WERI-Rb-1 (cell line): ENCODE results near the gene GPBP1.

Experiments used
- DNase-seq: peaks from one replicate; pipeline ENCODE4 v3.0.0-alpha.2; 2020
- H3K27ac ChIP-seq: fragments of 250-450 bp; sonication (Bioruptor Pico); 2 replicates; pipeline ENCODE4 v1.5.1; 2020; ENCODE audit warnings: mild to moderate bottlenecking, moderate library complexity
- H3K27me3 ChIP-seq: fragments of 250-450 bp; sonication (Bioruptor Pico); 2 replicates; pipeline ENCODE4 v1.5.1; 2021; ENCODE audit warnings: mild to moderate bottlenecking, low read depth, moderate library complexity; ENCODE audit not compliant: insufficient read depth, severe bottlenecking
- H3K36me3 ChIP-seq: fragments of 250-450 bp; sonication (Bioruptor Pico); 2 replicates; pipeline ENCODE4 v1.5.1; 2020; ENCODE audit warnings: mild to moderate bottlenecking, moderate library complexity
- H3K4me3 ChIP-seq: 2 replicates; pipeline ENCODE4 v1.5.1; 2011; ENCODE audit warnings: low read depth, mild to moderate bottlenecking, control low read depth, low read length
- H3K9me3 ChIP-seq: fragments of 250-450 bp; sonication (Bioruptor Pico); 2 replicates; pipeline ENCODE4 v1.5.1; 2021; ENCODE audit warnings: mild to moderate bottlenecking, moderate library complexity; ENCODE audit not compliant: severe bottlenecking
- CTCF ChIP-seq: IDR thresholded peaks from 2 replicates; pipeline ENCODE4 v1.5.1; 2011; ENCODE audit warnings: low read depth, mild to moderate bottlenecking, control low read depth, inconsistent platforms, low read length

The GPBP1 gene

GRCh38 chr5:57298295-57298984, 124.6 kb downstream of the GPBP1 start:
- DNase-seq: peak; percentile 80
- Histone ChIP-seq H3K27me3 (no peaks in the 10 kb centered on the region), H3K9me3 (no peaks in the 10 kb centered on the region), H3K4me3 (no peak overlapping the region), H3K27ac (no peak overlapping the region), H3K36me3 (no peaks in the 10 kb centered on the region)
- peak; percentile 67 for TF ChIP-seq CTCF

GRCh38 chr5:57298985-57299491, 125.2 kb downstream of the GPBP1 start:
- no peak overlapping the region for H3K27ac ChIP-seq
- H3K4me3 ChIP-seq: no peak overlapping the region
- H3K27me3 ChIP-seq: no peaks in the 10 kb centered on the region
- DNase-seq: peak; percentile 31
- TF ChIP-seq CTCF: peak; percentile 42; the same call in 1 of the 2 replicates
- no peaks in the 10 kb centered on the region for H3K36me3 ChIP-seq
- no peaks in the 10 kb centered on the region for H3K9me3 ChIP-seq

GRCh38 chr5:57299986-57300385, 126.1 kb downstream of the GPBP1 start:
- H3K27ac ChIP-seq: no peak overlapping the region
- no peak for TF ChIP-seq CTCF
- H3K27me3 ChIP-seq: no peaks in the 10 kb centered on the region
- no peak for DNase-seq
- H3K4me3 ChIP-seq: no peak overlapping the region
- no peaks in the 10 kb centered on the region for H3K36me3 ChIP-seq
- H3K9me3 ChIP-seq: no peaks in the 10 kb centered on the region

GRCh38 chr5:57302164-57302563, 128.3 kb downstream of the GPBP1 start:
- no peaks in the 10 kb centered on the region for H3K36me3 ChIP-seq
- DNase-seq: no peak
- H3K27ac ChIP-seq: no peak overlapping the region
- TF ChIP-seq CTCF: no peak
- no peak overlapping the region for H3K4me3 ChIP-seq
- no peaks in the 10 kb centered on the region for H3K27me3 ChIP-seq
- no peaks in the 10 kb centered on the region for H3K9me3 ChIP-seq

GRCh38 chr5:57302643-57303042, 128.8 kb downstream of the GPBP1 start:
- Histone ChIP-seq H3K4me3 (no peak overlapping the region), H3K27ac (no peak overlapping the region), H3K36me3 (no peaks in the 10 kb centered on the region), H3K9me3 (no peaks in the 10 kb centered on the region), H3K27me3 (no peaks in the 10 kb centered on the region)
- no peak for DNase-seq
- TF ChIP-seq CTCF: no peak

- Histone ChIP-seq H3K9me3 (peaks cover 2% of the 10 kb centered on the region), H3K27me3 (no peaks in the 10 kb centered on the region), H3K36me3 (no peaks in the 10 kb centered on the region), H3K4me3 (no peak overlapping the region), H3K27ac (no peak overlapping the region)
- 0 out of 2 replicates have a peak, but pooled peaks have one; percentile 16 for TF ChIP-seq CTCF
- no peak for DNase-seq
Observed at GRCh38 chr5:57303985-57304384, 130.1 kb downstream of the GPBP1 start.
